Lower lobe of right lung (tissue), 2 donors: ENCODE data around the gene ENTHD1. TPM values are rescaled to one million over a fixed set of nuclear protein-coding genes. Genes with fewer than 3 reads are reported as not detected.
"Not testable (repeated sequence)": the region's sequence is repeated elsewhere in the genome, so short reads cannot be mapped to it uniquely, and the experiment has no call there.

Experiments used
- ATAC-seq, 2 donors: fragments of 200-7000 bp; cut with Tn5 transposase; one replicate each; pipeline ENCODE4 v1.9.1; 2020 to 2022; ENCODE audit warnings: mild to moderate bottlenecking in 2 of 2, moderate library complexity in 2 of 2
- DNase-seq: peaks from one replicate; pipeline ENCODE4 v3.0.0-alpha.2; 2020
- H3K27ac ChIP-seq: fragments of 200-600 bp; one replicate; pipeline ENCODE4 v1.8.0; 2022
- H3K27me3 ChIP-seq: fragments of 200-600 bp; one replicate; pipeline ENCODE4 v1.8.0; 2022; ENCODE audit warnings: low read depth
- H3K36me3 ChIP-seq: fragments of 200-600 bp; one replicate; pipeline ENCODE4 v1.8.0; 2022; ENCODE audit warnings: mild to moderate bottlenecking
- H3K4me1 ChIP-seq: fragments of 200-600 bp; one replicate; pipeline ENCODE4 v1.8.0; 2022
- H3K4me3 ChIP-seq: fragments of 200-600 bp; one replicate; pipeline ENCODE4 v1.8.0; 2022; ENCODE audit warnings: mild to moderate bottlenecking
- H3K9me3 ChIP-seq: fragments of 200-600 bp; one replicate; pipeline ENCODE4 v1.8.0; 2022
- CTCF ChIP-seq: fragments of 200-600 bp; IDR thresholded peaks from one replicate; pipeline ENCODE4 v1.8.0; 2022; ENCODE audit warnings: antibody characterized with exemption, mild to moderate bottlenecking
- intact Hi-C: fragments of 100-400 bp; cut with DNase I; formaldehyde crosslinking; loops from one replicate; pipeline ENCODE4 v1.11.0; 2022
- total RNA-seq: library from RNA; stranded (reverse); fragmentation: NEBNext Ultra II Directional; extraction: Animal tissue kit (Norgen Biotek cat#: 25700); gene quantifications from one replicate; pipeline ENCODE4 v1.2.1, GENCODE V29; 2021
- donor health status: DM: no; HTN: yes; CAD: no; lungs with severe emphysema.

The ENTHD1 gene
- total RNA-seq, 1 donor from 2014 or later = not detected

- ATAC-seq (no peak), DNase-seq (no peak)
- no peaks in the 10 kb centered on the region for H3K9me3 ChIP-seq
Observed at GRCh38 chr22:39871008-39871798, 22.4 kb downstream of the ENTHD1 start.

GRCh38 chr22:39869797-39870196 lies 23.8 kb downstream of the ENTHD1 start:
- H3K27me3 ChIP-seq, H3K9me3 ChIP-seq, H3K4me1 ChIP-seq, H3K4me3 ChIP-seq, DNase-seq, H3K36me3 ChIP-seq, ATAC-seq, intact Hi-C loops, H3K27ac ChIP-seq: not testable (repeated sequence)

More at GRCh38 chr22:39871008-39871798, 22.4 kb downstream of the ENTHD1 start:
- intact Hi-C loops = no loop called here
- Histone ChIP-seq H3K4me1 (no peaks in the 10 kb centered on the region), H3K4me3 (no peak overlapping the region), H3K36me3 (no peaks in the 10 kb centered on the region), H3K27me3 (no peaks in the 10 kb centered on the region), H3K27ac (no peak overlapping the region)
- TF ChIP-seq CTCF = no peak

DNA sequence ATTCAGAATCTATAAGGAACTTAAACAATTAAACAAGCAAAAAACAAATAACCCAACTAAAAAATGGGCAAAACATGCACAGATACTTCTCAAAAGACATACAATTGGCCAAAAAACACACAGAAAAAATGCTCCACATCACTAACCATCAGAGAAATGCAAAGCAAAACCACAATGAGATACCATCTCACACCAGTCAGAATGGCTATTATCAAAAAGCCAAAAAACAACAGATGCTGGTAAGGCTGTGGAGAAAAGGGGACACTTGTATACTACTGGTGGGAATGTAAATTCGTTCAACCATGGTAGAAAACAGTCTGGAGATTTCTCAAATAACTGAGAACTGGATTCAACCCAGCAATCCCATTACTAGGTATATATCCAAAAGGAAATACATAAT lies 24.8 kb downstream of the ENTHD1 start:
- Histone ChIP-seq H3K4me3 (no peak overlapping the region), H3K36me3 (no peaks in the 10 kb centered on the region), H3K4me1 (no peaks in the 10 kb centered on the region), H3K27me3 (no peaks in the 10 kb centered on the region), H3K27ac (no peak overlapping the region), H3K9me3 (no peaks in the 10 kb centered on the region)
- intact Hi-C loops = no loop called here
- no peak for DNase-seq
- no peak for TF ChIP-seq CTCF
- ATAC-seq = no peak

GRCh38 chr22:39859903-39860588 lies 33.5 kb downstream of the ENTHD1 start:
- ATAC-seq (no peak), DNase-seq (no peak)
- no peaks in the 10 kb centered on the region for H3K9me3 ChIP-seq
- H3K27me3 ChIP-seq = peaks cover 17% of the 10 kb centered on the region
- no peak overlapping the region for H3K27ac ChIP-seq
- intact Hi-C loops = no loop called here
- no peaks in the 10 kb centered on the region for H3K36me3 ChIP-seq
- H3K4me1 ChIP-seq = no peaks in the 10 kb centered on the region
- no peak overlapping the region for H3K4me3 ChIP-seq
- TF ChIP-seq CTCF = no peak

GRCh38 chr22:39856588-39856987 lies 37.0 kb downstream of the ENTHD1 start:
- Histone ChIP-seq H3K9me3 (no peaks in the 10 kb centered on the region), H3K27ac (no peak overlapping the region), H3K36me3 (no peaks in the 10 kb centered on the region), H3K4me3 (no peak overlapping the region), H3K27me3 (peaks cover 27% of the 10 kb centered on the region), H3K4me1 (no peaks in the 10 kb centered on the region)
- intact Hi-C loops = no loop called here
- DNase-seq = no peak
- TF ChIP-seq CTCF = no peak
- ATAC-seq = no peak

GRCh38 chr22:39852799-39853198 lies 40.8 kb downstream of the ENTHD1 start:
- no peaks in the 10 kb centered on the region for H3K4me1 ChIP-seq
- no peaks in the 10 kb centered on the region for H3K9me3 ChIP-seq
- intact Hi-C loops = no loop called here
- ATAC-seq = no peak
- DNase-seq = no peak
- H3K36me3 ChIP-seq = no peaks in the 10 kb centered on the region
- peaks cover 20% of the 10 kb centered on the region for H3K27me3 ChIP-seq
- H3K4me3 ChIP-seq = no peak overlapping the region
- no peak for TF ChIP-seq CTCF
- no peak overlapping the region for H3K27ac ChIP-seq
